CD4-positive, alpha-beta T cell treated with Interleukin-17A for 1 hour (primary cell): ENCODE data around the gene SLC7A10.
"Not testable (repeated sequence)": the region's sequence is repeated elsewhere in the genome, so short reads cannot be mapped to it uniquely, and the experiment has no call there.

Source experiments
- DNase-seq: peaks from one replicate; pipeline ENCODE4 v3.0.0-alpha.2; 2020

The SLC7A10 gene

DNA sequence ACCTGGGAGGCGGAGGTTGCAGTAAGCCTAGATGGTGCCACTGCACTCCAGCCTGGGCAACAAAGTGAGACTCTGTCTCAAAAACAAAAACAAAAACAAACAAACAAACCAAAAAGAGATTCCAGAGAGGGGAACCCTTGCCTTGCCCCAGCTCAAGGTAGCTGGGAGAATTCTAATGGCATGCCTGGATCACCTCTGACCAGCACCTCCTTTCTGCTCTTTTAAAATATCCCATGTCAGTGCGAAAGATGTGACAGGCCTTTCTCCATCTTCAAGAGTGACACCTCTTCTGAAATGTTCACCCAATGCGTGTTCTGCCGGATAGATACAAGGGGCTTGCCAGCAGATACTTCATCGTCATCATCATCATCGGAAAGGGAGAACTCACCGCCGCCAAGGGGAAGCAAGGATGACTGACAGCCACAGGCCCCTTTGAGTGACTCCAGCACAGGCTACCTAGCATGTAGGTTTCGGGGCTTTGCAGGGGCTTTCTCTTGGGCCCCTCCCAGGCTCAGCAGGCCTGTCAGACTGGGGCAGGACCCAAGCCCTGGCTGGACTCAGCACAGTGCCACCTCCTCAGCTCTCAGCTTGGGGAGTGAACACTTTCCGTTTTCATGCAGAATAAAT, 50.4 kb downstream of the SLC7A10 start:
- no peak for DNase-seq

DNA sequence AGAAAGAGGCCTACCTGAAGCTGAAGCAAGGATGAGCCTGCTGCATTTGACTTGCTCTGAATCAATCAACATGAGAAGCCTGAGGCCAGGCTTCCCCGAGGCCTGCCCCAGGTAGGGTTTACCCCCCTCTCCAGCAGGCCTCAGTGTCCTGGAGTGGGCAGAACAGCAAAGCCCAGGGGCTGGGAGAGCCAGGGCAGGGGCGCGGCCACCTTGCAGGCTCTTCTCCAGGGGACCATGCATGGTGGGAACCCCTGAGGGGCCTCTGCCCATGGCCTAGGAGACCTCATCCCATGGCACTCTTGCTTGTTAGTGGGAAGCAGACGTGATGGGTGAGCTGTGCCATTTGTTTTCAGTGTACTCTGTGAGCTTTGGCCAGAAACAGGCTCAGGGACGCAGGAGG, 51.5 kb downstream of the SLC7A10 start:
- no peak for DNase-seq

GRCh38 chr19:33171916-33172359, 53.7 kb downstream of the SLC7A10 start:
- no peak for DNase-seq

GRCh38 chr19:33171222-33171795, 54.3 kb downstream of the SLC7A10 start:
- no peak for DNase-seq

GRCh38 chr19:33168528-33168927, 57.1 kb downstream of the SLC7A10 start:
- DNase-seq = no peak

DNA sequence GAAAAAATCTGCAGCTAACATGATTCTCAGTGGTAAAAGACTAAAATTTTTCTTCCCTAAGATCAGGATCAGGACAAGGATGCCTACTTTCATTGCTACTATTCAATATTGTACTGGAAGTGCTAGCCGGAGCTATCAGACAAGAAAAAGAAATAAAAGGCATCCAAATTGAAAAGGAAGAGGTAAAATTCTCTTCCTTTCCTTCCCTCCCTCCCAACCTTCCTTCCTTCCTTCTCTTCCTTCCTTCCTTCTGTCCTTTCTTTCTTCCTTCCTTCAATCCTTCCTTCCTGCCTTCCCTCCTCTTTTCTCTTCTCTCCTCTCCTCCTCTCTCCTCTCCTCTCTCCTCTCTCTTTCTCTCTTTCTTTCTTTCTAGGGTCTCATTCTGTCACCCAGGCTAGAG, 58.2 kb downstream of the SLC7A10 start:
- no peak for DNase-seq

DNA sequence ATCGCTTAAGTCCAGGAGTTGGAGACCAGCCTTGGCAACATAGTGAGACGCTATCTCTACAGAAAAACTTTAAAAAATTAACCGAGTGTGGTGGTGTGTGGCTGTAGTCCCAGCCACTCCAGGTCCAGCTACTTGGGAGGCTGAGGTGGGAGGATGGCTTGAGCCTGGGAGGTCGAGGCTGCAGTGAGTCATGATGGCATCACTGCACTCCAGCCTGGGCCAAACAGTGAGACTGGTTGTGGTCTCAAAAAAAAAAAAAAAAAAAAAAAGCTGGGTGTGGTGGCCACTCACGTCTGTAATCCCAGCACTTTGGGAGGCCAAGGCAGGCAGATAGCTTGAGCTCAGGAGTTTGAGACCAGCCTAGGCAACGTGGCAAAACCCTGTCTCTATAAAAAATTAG, 59.6 kb downstream of the SLC7A10 start:
- DNase-seq = not testable (repeated sequence)

GRCh38 chr19:33163481-33163880, 62.2 kb downstream of the SLC7A10 start:
- no peak for DNase-seq

DNA sequence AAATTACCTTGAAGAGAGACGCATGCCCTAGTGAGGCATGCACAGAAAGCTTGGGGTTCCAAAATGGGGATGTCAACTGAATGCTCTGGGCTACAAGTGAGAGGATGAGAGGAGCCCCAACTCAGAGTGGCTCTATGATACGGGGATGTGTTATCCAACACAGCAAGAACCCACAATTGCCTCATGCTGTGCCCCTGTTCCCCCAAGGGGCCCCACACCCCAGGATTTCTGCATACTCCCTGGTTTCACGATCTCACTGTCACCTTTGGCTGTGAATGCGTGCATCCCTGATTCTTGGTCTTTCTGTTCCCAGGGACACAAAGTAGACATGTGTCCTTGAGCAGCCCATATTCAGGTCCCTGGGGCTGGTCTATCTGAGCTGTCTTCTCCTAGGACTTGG, 64.4 kb downstream of the SLC7A10 start:
- no peak for DNase-seq

GRCh38 chr19:33159893-33160292, 65.8 kb downstream of the SLC7A10 start:
- DNase-seq = no peak

- no peak for DNase-seq
Measured at GRCh38 chr19:33159149-33159548, 66.5 kb downstream of the SLC7A10 start.
